NK-92 (cell line): ENCODE measurements around the gene SPA17.

Source experiments
- DNase-seq: peaks from one replicate; lab custom pipeline; 2025; ENCODE audit not compliant: unreplicated experiment; lab: John Stamatoyannopoulos, UW

SPA17 gene

DNA sequence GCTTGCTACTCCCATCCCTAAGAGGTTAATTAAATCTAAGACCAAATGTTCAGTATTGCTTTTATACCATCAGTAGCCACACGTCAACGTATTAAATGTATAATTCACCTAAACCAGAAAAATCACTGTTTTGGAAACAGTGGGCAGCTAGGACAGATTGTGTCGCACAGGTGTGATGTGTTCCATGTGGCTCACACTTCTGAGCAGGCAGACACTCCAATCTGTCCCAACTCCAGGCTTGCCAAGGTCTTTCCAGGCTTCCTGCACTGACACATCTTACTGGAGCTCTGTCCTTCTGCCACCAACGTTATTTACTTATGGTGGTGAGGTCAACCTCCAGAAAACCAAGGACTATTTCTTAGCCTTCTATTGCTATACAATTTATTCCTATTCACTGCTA is 11.6 kb upstream of the SPA17 start:
- DNase-seq = no peak

DNA sequence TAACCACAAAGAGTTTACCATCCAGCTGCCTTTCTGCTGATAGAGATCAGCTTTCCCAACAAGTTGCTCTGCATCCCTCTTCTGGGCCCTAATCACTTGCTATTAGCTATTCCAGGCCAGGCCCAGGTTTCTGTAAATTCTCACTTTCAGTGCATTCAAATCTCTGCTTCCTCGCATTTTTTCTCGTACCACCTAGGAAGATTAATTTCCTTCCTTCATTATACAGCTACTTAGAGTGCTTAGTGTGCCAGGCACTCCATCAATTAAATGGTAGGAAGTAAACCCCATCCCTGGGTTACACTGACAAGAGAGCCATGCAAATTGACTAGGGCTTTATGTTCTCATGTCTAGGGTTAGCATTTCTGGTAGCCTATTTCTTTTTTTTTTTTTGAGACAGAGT is 9.8 kb upstream of the SPA17 start:
- DNase-seq = no peak

DNA sequence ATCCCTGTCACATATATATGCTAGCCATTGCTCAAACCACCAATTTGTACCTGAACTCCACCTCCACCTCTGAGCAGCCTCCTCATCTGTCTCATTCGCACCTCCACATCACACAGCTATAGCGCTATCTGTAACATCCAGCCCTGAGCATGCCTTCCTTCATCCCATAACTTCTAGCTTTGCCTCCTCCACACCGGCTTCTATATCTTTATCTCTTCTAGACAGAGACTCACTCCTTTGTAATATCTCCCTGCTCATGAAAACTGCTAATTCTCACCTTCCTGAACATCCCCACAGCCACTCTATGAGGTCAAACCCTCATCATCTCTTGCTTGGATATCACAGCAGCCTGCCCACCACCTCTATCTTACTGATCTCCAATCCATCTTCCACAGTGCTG is 6.1 kb upstream of the SPA17 start:
- no peak for DNase-seq

DNA sequence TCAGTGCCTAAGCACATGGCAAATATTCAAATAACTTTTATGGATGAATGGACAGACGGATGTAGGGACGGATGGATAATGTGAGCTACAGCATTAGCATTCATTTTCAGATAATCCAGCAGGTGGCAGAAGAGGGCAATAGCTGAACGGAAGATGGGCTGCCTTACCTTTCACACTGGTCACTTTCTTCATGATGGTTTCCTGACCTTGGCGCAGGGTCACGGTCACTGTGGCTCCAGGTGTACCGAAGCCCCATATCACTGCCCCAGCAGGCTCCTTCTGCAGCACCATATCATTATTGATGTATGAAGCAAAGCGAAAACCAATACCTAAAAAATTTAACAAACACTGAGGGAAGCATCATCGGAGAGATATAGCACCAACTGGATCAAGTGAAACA is 4.5 kb upstream of the SPA17 start:
- no peak for DNase-seq

DNA sequence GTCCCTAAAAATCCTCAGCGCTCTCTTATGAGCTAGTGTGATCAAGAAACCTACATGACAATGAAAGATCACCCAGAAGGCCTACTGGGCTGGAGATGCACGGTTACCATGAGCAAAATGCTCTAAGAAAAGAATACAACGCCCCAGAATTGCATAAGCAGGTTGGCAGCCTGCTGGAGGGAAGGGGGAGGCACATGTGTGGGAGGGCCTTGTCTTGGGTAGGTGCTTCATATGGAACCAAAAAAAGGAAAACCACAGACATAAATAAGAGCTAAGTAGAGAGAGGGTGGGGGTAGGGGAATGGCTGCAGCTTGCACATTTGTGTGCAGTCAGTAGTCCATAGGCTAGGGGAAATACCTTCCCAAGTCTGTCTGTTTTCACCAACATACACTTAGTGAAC is 3.0 kb upstream of the SPA17 start:
- no peak for DNase-seq

DNA sequence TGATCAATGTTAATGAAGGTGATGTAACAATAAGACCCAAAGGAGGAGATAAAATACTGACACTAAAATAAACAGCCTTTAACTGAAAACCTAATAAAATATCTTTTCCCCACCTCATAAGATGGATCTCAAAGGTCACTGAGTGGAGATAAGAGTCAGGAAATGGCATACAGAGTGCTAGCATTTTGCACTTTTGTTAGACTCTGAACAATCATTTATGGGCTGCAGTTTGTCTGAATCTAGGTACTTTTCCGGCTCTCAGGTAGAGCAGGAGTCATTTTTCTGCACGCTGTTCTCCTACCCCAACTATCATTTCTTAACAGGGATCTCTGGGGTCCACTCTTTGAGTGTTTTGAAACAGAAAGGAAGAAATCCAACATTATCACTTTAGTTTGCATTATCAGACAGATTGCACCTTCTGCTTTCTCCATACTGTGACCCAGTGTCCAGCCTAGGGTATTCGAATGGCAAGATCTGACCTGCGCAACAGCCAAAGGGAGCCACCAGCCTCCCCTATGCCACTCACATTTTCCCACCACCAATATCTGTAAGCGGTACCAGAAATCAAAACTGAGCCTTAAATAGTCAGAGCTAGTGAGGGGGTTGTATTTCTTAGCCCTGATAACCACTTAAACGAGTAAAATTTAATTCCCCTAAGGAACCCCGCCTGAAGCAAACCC is 1.0 kb upstream of the SPA17 start:
- DNase-seq = no peak

DNA sequence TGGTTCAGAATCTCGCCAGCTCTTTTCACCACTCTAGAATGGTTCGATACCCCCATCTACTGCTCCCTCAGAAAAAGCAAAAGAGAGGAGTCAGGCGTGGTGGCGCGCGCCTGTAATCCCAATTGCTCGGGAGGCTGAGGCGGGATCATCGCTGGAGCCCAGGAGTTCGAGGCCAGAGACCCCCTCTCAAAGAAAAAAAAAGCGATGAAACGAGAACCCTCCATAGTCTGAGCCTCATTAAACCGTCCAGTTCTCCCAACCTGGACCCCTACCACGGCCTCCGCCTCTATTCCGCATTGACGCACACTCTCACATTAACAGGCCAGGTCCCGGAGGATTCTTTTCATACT is 439 bp downstream of the SPA17 start:
- no peak for DNase-seq

DNA sequence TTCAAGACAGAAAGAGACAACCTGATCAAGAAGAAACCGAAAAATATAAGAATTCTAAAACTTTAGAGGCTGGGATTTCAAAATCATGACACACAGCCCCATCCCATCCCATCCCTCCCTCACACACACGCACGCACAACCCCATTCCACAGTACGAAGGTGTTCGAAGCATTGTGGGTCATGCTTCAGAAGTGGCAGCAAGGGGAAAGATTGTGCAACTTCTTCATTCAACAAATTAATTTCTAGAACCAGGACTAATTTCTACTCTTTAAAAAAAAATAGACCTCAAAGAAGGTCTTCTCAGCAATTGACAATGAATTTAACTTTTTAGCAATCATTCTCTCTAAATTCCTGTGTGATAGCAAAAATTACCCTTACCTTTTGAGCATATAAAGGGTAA is 867 bp downstream of the SPA17 start:
- no peak for DNase-seq

DNA sequence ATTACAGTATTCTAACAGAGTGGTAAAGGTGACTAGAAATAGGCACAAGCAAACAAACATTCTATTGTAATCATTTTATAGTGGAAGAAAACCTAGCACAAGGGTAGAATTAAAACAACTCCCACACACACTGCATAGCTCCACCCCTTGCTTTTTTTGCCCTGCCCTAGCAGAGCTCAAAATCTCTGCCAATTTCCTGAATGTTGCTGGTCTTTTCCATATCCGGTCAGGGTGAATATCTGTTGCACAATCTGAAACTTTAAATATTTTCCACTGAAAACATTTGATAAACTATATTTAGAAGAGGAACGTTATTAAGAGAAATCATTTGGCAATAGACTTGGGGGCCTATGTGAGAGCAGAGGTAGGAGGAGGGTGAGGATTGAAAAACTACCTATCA is 2.7 kb downstream of the SPA17 start:
- no peak for DNase-seq

DNA sequence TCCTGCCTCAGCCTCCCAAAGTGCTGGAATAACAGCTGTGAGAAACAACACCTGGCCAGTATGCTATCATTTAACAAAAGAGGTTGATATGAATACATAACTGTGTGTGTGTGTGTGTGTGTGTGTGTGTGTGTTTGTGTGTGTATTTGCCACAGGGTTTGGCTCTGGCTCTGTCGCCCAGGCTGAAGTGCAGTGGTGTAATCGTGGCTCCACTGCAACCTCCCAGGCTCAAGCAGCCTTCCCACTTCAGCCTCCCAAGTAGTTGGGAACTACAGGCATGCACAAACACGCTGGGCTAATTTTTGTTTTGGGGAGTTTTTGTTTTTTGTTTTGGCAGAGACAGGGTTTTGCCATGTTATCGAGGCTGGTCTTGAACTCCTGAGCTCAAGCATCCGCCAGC is 4.7 kb downstream of the SPA17 start:
- no peak for DNase-seq

DNA sequence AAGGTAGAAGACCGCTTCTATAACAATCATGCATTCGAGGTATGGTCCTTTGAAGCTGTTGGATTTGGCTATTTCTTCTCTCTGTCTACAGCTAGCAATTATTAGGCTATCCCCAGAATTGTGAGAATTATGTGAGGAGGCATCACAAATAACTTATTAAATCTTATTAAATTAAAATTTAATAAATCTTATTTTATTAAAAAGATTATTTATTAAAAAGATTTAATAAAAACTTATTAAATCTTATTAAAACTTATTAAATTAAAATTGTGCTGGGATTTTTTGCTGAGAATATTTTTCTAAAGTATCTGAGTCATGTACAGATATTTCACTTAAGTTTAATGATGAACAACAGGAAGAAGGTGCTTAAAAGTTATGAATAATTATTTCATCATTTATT is 7.7 kb downstream of the SPA17 start:
- no peak for DNase-seq

DNA sequence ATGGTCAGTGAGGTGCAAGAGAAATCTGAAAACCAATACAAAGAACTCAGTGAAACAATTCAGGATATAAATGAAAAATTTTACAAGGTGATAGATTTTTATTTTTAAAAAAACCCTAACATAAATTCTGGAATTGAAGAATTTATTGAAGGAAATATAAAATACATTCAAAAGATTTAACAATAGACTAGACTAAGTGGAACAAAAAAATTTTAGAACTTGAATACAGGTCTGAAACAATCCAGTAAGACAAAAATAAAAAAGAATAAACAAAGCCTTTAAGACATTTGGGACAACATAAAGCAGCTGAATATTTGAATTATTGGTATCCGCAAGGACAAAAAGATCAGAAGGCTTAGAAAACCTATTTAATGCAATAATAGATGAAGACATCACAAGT is 8.7 kb downstream of the SPA17 start:
- no peak for DNase-seq

DNA sequence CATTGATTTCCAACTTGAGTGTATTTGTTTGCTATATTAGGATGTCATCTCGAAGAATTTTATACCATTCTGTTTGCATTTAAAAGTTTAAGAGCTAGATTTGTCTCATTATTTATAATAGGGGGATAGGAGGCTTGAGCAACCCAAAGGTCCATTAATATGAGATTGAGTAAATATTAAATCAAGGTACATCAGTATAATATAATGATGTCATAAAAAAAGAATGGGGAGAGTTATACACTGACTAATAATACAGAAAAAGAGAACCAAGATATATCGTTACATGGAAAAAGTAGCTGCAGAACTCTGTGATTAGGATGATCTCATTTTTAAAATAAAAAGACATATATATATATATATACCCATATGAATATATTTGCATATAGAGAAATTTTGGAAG is 19.4 kb downstream of the SPA17 start:
- no peak for DNase-seq

DNA sequence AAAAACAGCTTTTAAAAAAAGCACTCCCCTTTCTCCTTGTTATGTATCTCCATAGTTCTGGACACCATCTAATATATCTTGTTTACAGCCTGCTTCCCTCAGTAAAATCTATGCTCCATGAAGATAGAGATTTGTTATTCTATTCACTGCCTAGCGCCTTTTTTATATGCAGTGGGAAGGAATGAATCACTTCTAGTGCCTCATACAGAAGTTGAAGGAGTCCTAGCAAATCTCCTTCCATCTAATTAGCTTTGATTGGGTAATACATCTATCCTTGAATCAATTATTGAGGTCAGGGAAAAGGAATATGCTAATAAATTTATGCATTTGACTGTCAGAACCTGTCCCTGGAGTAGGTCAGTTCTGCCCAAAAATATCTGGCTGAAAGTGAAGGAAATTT is 25.8 kb downstream of the SPA17 start:
- no peak for DNase-seq

DNA sequence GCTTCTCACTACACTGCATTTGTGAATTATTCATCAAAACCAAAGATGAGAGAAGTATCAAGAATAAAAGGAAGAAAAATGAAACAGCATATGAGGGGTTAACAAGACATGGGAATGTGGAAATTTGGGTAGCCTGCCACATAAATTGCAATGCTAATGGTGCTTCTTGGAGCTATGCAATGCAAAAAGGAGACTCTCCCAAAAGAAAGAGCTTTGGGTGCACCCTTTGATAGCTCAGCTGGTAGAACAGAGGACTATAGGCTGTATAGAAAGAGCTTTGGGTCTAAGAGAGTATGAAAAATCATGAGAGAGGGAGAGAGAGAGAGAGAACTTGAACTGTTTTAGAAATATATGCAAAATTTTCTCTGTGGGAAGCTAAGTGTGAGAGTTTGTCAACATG is 26.3 kb downstream of the SPA17 start:
- DNase-seq = no peak

DNA sequence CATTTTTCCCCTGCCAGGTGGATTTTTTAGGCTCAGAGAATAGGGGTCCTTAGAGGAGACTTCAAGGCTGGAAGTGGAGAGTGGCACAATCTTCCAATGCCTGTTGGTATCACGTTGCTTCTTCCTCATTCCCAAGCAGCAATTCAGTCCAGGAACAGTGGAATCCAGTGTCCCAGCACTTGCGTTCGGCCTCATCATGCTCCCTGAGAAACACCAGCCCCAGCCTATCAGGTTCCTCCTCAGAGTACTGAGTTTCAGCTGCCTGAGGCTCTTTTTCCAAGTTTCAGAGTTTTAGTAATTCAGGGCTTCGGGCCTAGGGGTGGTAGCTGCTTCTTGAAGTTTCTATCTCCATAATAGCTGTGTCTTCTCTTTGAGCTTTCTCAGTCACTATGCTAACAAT is 34.1 kb downstream of the SPA17 start:
- DNase-seq = no peak

DNA sequence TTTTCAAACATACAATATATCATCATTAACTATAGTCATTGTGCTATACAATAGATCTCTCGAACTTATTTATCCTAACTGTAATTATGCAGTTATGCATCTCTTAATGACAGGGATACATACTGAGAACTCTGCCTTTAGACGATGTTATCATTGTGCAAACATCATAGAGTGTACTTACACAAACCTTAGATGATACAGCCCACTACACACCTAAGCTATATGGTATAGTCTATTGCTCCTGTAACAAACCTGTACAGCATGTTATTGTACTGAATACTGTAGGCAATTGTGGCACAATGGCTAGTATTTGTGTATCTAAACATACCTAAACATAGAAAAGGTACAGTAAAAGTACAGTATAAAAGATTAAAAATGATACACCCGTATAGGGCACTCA is 38.7 kb downstream of the SPA17 start:
- no peak for DNase-seq

DNA sequence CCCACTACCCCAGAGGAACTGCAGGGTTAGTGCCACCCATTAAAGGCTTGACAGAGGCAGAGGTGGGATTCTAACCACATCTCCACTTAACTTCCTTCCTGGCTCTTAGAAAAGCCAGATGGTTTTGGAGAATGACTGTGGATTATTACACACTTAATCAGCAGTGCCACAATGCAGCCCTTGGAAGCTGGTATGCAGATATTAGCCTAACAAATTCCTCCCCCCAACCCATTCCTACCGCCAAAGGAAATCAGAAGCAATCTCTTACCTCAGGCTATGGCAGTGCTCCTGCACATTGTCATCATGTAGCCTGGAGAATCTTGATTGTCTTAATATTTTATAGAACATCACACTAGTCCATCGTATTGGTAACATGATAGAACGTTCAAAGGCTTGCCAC is 42.9 kb downstream of the SPA17 start:
- no peak for DNase-seq

DNA sequence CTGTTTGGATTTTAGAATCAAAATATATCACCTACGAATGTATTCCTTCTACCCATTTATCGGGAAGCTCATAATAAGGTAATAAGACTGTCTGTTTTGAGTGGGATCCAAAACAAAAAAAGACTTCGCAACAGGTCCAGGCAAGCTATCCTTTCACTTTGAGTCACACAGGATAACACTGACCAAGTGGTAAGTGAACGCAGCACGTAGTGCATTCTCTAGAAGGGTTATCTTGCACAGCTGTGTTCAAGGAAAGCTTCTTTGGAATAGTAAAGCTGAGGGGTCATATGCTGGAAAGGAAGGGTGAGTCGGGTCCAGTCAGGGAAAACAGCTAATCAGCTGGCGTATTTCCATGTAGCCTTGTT is 43.7 kb downstream of the SPA17 start:
- no peak for DNase-seq

DNA sequence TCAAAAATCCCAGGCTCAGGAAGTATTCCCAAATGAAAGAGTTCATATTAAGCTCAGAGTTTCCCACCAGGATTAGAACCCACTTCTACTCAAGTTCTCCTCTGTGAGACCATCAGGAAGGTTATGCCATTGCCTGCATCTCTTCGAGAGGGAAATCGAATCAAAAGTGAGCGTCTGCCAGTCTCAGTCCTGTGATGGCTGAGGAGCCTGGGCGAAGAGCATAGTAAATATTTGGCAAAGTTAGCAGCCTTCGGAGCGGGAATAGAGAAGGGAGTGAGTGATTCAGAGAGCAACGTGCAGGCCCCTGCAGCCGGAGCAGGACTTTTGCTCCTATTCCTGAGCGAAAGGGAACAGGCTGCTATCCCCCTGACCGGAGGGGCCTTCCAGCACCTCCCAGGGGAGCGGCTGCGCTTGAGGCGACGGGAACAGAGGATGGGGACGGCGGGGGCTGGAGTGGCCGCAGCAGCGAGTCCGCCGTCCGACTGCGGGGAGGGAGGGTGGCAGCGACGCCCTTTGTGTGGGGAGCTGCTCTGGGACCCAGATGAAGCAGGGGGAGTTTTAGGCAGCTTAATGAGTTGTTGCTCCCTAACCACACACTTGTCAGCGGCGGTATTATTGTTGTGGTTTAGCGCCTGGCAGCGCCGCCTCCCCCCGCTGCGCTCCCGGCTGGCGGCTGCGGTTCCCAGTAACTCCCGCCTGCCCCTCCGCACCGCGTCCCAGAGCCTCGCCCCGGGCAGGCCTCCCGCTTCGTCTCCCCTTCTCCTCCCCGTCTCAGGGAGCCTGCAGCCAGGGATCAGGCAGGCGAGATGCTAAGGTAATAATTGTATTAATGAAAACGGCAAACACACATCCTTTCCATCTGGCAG is 44.3 kb downstream of the SPA17 start:
- no peak for DNase-seq

DNA sequence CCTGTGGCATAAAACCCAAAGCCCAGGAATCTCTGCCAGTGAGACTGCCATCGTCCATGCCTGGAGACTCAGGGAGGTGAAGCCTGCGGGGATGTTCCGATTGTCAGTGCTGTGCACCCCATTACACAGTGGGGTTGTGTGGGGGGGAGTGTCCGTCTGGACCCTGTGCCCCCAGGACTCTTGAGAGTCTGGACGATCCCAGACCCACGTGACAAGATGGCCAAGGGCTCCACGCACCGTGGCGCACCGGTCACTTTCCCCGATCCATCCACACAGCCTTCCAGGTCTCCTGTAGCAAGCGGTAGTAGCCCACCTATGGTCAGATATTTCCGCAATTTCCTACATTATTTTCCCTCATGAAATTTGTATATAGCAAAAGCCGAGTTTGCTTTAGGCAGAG is 45.1 kb downstream of the SPA17 start:
- no peak for DNase-seq

DNA sequence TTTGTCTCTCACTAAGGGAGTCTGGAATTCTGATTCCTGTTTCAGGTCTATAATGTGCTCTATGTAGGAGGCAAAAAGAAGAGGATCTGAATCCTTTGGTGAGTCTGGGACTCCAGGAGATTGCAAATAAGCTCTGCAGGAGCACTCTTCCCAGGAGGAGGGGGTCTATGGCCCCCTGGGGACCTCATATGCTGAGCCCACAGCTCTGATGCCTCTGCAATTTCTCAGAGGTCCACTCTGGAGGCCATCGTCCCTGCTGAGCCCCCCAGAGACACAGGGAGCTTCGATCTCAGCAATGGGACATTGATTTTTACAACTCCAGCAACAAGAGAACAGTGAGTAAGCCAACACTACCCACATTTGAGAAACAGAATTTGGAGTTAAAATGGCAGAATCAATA is 45.8 kb downstream of the SPA17 start:
- DNase-seq = no peak

DNA sequence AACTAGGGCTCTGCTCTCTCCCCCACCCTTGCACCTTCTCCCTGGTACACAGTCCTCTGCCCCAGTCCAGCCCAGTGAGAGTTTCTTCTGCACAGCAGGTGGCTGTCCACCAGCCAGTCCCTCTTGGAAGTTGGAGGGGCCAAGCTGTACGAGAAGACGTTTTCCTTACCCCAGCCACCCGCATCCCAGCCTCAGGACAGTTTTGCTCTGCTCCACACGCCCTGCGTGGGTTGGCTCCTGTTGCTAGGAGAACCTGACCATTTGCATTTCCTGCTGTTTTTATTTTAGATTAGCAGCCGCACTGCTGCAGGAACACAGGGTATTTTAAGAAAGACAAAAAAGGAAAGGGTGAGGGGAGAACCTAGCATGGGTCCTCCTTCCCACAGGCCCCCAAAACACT is 48.5 kb downstream of the SPA17 start:
- no peak for DNase-seq
